Muscle layer of colon (tissue), 2 donors: ENCODE results near the gene SLC31A1.

Source experiments
- H3K27ac ChIP-seq: one replicate; pipeline ENCODE4 v1.7.0; 2013; ENCODE audit warnings: low read depth, mild to moderate bottlenecking, low read length, moderate library complexity
- H3K27me3 ChIP-seq, 2 donors: one replicate each; pipeline ENCODE4 v1.7.0; 2013; ENCODE audit warnings: low read length in 2 of 2, mild to moderate bottlenecking in 2 of 2; ENCODE audit not compliant: insufficient read depth in 2 of 2, control insufficient read depth in 1 of 2
- H3K36me3 ChIP-seq: one replicate; pipeline ENCODE4 v1.7.0; 2013; ENCODE audit warnings: mild to moderate bottlenecking, low read length; ENCODE audit not compliant: insufficient read depth
- H3K4me1 ChIP-seq: one replicate; pipeline ENCODE4 v1.7.0; 2013; ENCODE audit warnings: mild to moderate bottlenecking, low read length; ENCODE audit not compliant: insufficient read depth
- H3K4me3 ChIP-seq, 2 donors: one replicate each; pipeline ENCODE4 v1.7.0; 2013; ENCODE audit warnings: low read length in 2 of 2, low read depth in 1 of 2, mild to moderate bottlenecking in 1 of 2, moderate library complexity in 1 of 2
- H3K9ac ChIP-seq: one replicate; pipeline ENCODE4 v1.7.0; 2013; ENCODE audit warnings: low read length
- H3K9me3 ChIP-seq: one replicate; pipeline ENCODE4 v1.7.0; 2013; ENCODE audit warnings: mild to moderate bottlenecking, low read length
- donor health status: abdominal sarcoma.
- donor health status: Adenocarcinoma of cecum.

Gene SLC31A1

GRCh38 chr9:113221003-113221799 is at the start of gene SLC31A1, which contains the start of gene FKBP15:
SLC31A1 (plus strand) TSS chr9:113221544; CDS start chr9:113256149, 34,605 bp downstream.
FKBP15 (minus strand) TSS chr9:113221277; CDS start chr9:113221243, 34 bp downstream.
- Histone ChIP-seq H3K27me3 (no peaks in the 10 kb centered on the region), H3K36me3 (peaks cover 8% of the 10 kb centered on the region), H3K4me1 (peaks cover 27% of the 10 kb centered on the region), H3K4me3 (peak within 1 kb of the TSS; percentile 79 to 88), H3K9ac (peak within 1 kb of the TSS; percentile 70), H3K9me3 (no peaks in the 10 kb centered on the region), H3K27ac (peak within 1 kb of the TSS; percentile 76)

GRCh38 chr9:113173341-113173740 is 48.0 kb upstream of the SLC31A1 start:
- H3K36me3 ChIP-seq, result peaks cover 76% of the 10 kb centered on the region
- no peak overlapping the region for H3K4me3 ChIP-seq
- H3K4me1 ChIP-seq, result no peaks in the 10 kb centered on the region
- H3K9me3 ChIP-seq, result no peaks in the 10 kb centered on the region
- H3K27ac ChIP-seq, result no peak overlapping the region
- no peak overlapping the region for H3K9ac ChIP-seq
- no peaks in the 10 kb centered on the region for H3K27me3 ChIP-seq

- H3K4me1 ChIP-seq, result no peaks in the 10 kb centered on the region
- no peak overlapping the region for H3K4me3 ChIP-seq
- H3K36me3 ChIP-seq, result peaks cover 68% of the 10 kb centered on the region
- no peaks in the 10 kb centered on the region for H3K9me3 ChIP-seq
- H3K27ac ChIP-seq, result no peak overlapping the region
- H3K9ac ChIP-seq, result no peak overlapping the region
- H3K27me3 ChIP-seq, result no peaks in the 10 kb centered on the region
Observed at GRCh38 chr9:113176803-113177202, 44.5 kb upstream of the SLC31A1 start.

- no peaks in the 10 kb centered on the region for H3K9me3 ChIP-seq
- no peak overlapping the region for H3K4me3 ChIP-seq
- H3K36me3 ChIP-seq, result peaks cover 73% of the 10 kb centered on the region
- H3K27ac ChIP-seq, result no peak overlapping the region
- no peaks in the 10 kb centered on the region for H3K4me1 ChIP-seq
- H3K9ac ChIP-seq, result no peak overlapping the region
- no peaks in the 10 kb centered on the region for H3K27me3 ChIP-seq
Observed at GRCh38 chr9:113177251-113177650, 44.1 kb upstream of the SLC31A1 start.

GRCh38 chr9:113178087-113178486 is 43.3 kb upstream of the SLC31A1 start:
- H3K4me3 ChIP-seq, result no peak overlapping the region
- H3K27ac ChIP-seq, result no peak overlapping the region
- no peaks in the 10 kb centered on the region for H3K9me3 ChIP-seq
- H3K4me1 ChIP-seq, result no peaks in the 10 kb centered on the region
- H3K9ac ChIP-seq, result no peak overlapping the region
- no peaks in the 10 kb centered on the region for H3K27me3 ChIP-seq
- H3K36me3 ChIP-seq, result peaks cover 73% of the 10 kb centered on the region

- H3K4me3 ChIP-seq, result no peak overlapping the region
- H3K9ac ChIP-seq, result no peak overlapping the region
- no peak overlapping the region for H3K27ac ChIP-seq
- no peaks in the 10 kb centered on the region for H3K27me3 ChIP-seq
- H3K9me3 ChIP-seq, result no peaks in the 10 kb centered on the region
- H3K36me3 ChIP-seq, result peaks cover 74% of the 10 kb centered on the region
- no peaks in the 10 kb centered on the region for H3K4me1 ChIP-seq
Observed at GRCh38 chr9:113179839-113180238, 41.5 kb upstream of the SLC31A1 start.

GRCh38 chr9:113181165-113181564 is 40.2 kb upstream of the SLC31A1 start:
- Histone ChIP-seq H3K36me3 (peaks cover 84% of the 10 kb centered on the region), H3K4me3 (no peak overlapping the region), H3K27ac (no peak overlapping the region), H3K9me3 (no peaks in the 10 kb centered on the region), H3K9ac (no peak overlapping the region), H3K4me1 (no peaks in the 10 kb centered on the region), H3K27me3 (no peaks in the 10 kb centered on the region)

GRCh38 chr9:113183956-113184488 is 37.3 kb upstream of the SLC31A1 start:
- Histone ChIP-seq H3K4me1 (no peaks in the 10 kb centered on the region), H3K4me3 (no peak overlapping the region), H3K9ac (no peak overlapping the region), H3K27ac (no peak overlapping the region), H3K27me3 (no peaks in the 10 kb centered on the region), H3K9me3 (no peaks in the 10 kb centered on the region), H3K36me3 (peaks cover 85% of the 10 kb centered on the region)

- H3K27me3 ChIP-seq, result no peaks in the 10 kb centered on the region
- no peaks in the 10 kb centered on the region for H3K9me3 ChIP-seq
- no peak overlapping the region for H3K27ac ChIP-seq
- no peaks in the 10 kb centered on the region for H3K4me1 ChIP-seq
- no peak overlapping the region for H3K4me3 ChIP-seq
- H3K9ac ChIP-seq, result no peak overlapping the region
- peaks cover 85% of the 10 kb centered on the region for H3K36me3 ChIP-seq
Observed at GRCh38 chr9:113184539-113184938, 36.8 kb upstream of the SLC31A1 start.

GRCh38 chr9:113185271-113185670 is 36.1 kb upstream of the SLC31A1 start:
- Histone ChIP-seq H3K9ac (no peak overlapping the region), H3K27me3 (no peaks in the 10 kb centered on the region), H3K36me3 (peaks cover 86% of the 10 kb centered on the region), H3K9me3 (no peaks in the 10 kb centered on the region), H3K4me3 (no peak overlapping the region), H3K27ac (no peak overlapping the region), H3K4me1 (no peaks in the 10 kb centered on the region)

GRCh38 chr9:113186137-113186755 is 35.1 kb upstream of the SLC31A1 start:
- H3K9me3 ChIP-seq, result no peaks in the 10 kb centered on the region
- no peaks in the 10 kb centered on the region for H3K4me1 ChIP-seq
- H3K4me3 ChIP-seq, result no peak overlapping the region
- no peaks in the 10 kb centered on the region for H3K27me3 ChIP-seq
- no peak overlapping the region for H3K9ac ChIP-seq
- no peak overlapping the region for H3K27ac ChIP-seq
- peaks cover 82% of the 10 kb centered on the region for H3K36me3 ChIP-seq
